Immature natural killer cell (primary cell): Measurements from ENCODE around the gene PTTG1IP. TPM values are rescaled to one million over a fixed set of nuclear protein-coding genes. Genes with fewer than 3 reads are reported as not detected.

Source experiments
- DNase-seq, 3 donors: peaks; one replicate each; pipeline ENCODE4 v3.0.0; 2022; ENCODE audit warnings: mixed read lengths in 1 of 3
- H3K27ac Mint-ChIP-seq, 6 donors: one replicate each; pipeline ENCODE4 v1.8.0; 2020; ENCODE audit warnings: mixed read lengths in 6 of 6, mild to moderate bottlenecking in 5 of 6, inconsistent platforms in 4 of 6, moderate library complexity in 3 of 6
- H3K27me3 Mint-ChIP-seq, 3 donors: one replicate each; pipeline ENCODE4 v1.8.0; 2020 to 2021; ENCODE audit warnings: low read depth in 3 of 3, mild to moderate bottlenecking in 3 of 3, mixed read lengths in 3 of 3, moderate library complexity in 3 of 3, inconsistent platforms in 1 of 3
- H3K36me3 Mint-ChIP-seq, 3 donors: one replicate each; pipeline ENCODE4 v1.8.0; 2020; ENCODE audit warnings: mixed read lengths in 3 of 3, inconsistent platforms in 2 of 3, mild to moderate bottlenecking in 2 of 3
- H3K4me1 Mint-ChIP-seq, 2 donors: one replicate each; pipeline ENCODE4 v1.8.0; 2020; ENCODE audit warnings: inconsistent platforms in 2 of 2, mild to moderate bottlenecking in 2 of 2, mixed read lengths in 2 of 2, moderate library complexity in 1 of 2
- H3K4me3 Mint-ChIP-seq, 5 donors: one replicate each; pipeline ENCODE4 v1.8.0; 2020; ENCODE audit warnings: mild to moderate bottlenecking in 5 of 5, mixed read lengths in 5 of 5, inconsistent platforms in 3 of 5, moderate library complexity in 3 of 5
- H3K9me3 Mint-ChIP-seq, 6 donors: one replicate each; pipeline ENCODE4 v1.8.0; 2020; ENCODE audit warnings: mild to moderate bottlenecking in 6 of 6, mixed read lengths in 6 of 6, inconsistent platforms in 4 of 6, moderate library complexity in 3 of 6
- polyA plus RNA-seq, 3 donors: library from polyadenylated mRNA; unstranded; fragments of 300-500 nt; fragmentation: Illumina TruSeq; gene quantifications; one replicate each; pipeline ENCODE4 v1.2.3, GENCODE V29; 2021

PTTG1IP gene
- polyA plus RNA-seq, 3 donors from 2014 or later, result 67.7 to 103 (median 92.9) TPM

- Mint-ChIP-seq H3K36me3 (peaks cover 0 to 13% (median 0%) of the 10 kb centered on the region in 3 donors), H3K27ac (peak overlapping the region; percentile 68 to 92 (median 79)), H3K4me1 (peaks cover 86 to 92% of the 10 kb centered on the region in 2 donors), H3K4me3 (peak overlapping the region; percentile 43 to 77 (median 69)), H3K9me3 (no peaks in the 10 kb centered on the region), H3K27me3 (peaks cover 4 to 13% (median 9%) of the 10 kb centered on the region in 3 donors)
- peak in 1 of 3 donors; percentile 40 for DNase-seq
These were observed 5.3 kb downstream of the PTTG1IP start for GRCh38 chr21:44867999-44868700.

- Mint-ChIP-seq H3K27ac (peak overlapping the region; percentile 10 to 82 (median 66)), H3K4me3 (peak overlapping the region in 4 of 5 donors; percentile 30 to 77 (median 64)), H3K9me3 (no peaks in the 10 kb centered on the region), H3K4me1 (peaks cover 87 to 88% of the 10 kb centered on the region in 2 donors), H3K36me3 (peaks cover 0 to 13% (median 0%) of the 10 kb centered on the region in 3 donors), H3K27me3 (peaks cover 4 to 8% (median 8%) of the 10 kb centered on the region in 3 donors)
- DNase-seq, result no peak
These were observed 6.0 kb downstream of the PTTG1IP start for GRCh38 chr21:44867464-44867863.

- Mint-ChIP-seq H3K36me3 (peaks cover 0 to 14% (median 0%) of the 10 kb centered on the region in 3 donors), H3K4me3 (peak overlapping the region in 3 of 5 donors; percentile 21 to 77 (median 71)), H3K9me3 (no peaks in the 10 kb centered on the region), H3K4me1 (peaks cover 80 to 85% of the 10 kb centered on the region in 2 donors), H3K27ac (peak overlapping the region in 3 of 6 donors; percentile 30 to 82 (median 51)), H3K27me3 (peaks cover 4 to 7% (median 5%) of the 10 kb centered on the region in 3 donors)
- DNase-seq, result no peak
These were observed 6.7 kb downstream of the PTTG1IP start for GRCh38 chr21:44866780-44867179.

- peak overlapping the region; percentile 1 to 68 (median 51) for H3K27ac Mint-ChIP-seq
- DNase-seq, result no peak
- H3K36me3 Mint-ChIP-seq, result peaks cover 0 to 16% (median 3%) of the 10 kb centered on the region in 3 donors
- peaks cover 74 to 85% of the 10 kb centered on the region in 2 donors for H3K4me1 Mint-ChIP-seq
- no peaks in the 10 kb centered on the region for H3K9me3 Mint-ChIP-seq
- H3K4me3 Mint-ChIP-seq, result peak overlapping the region; percentile 7 to 62 (median 53)
- H3K27me3 Mint-ChIP-seq, result peaks cover 4 to 11% (median 4%) of the 10 kb centered on the region in 3 donors
These were observed 7.8 kb downstream of the PTTG1IP start for GRCh38 chr21:44865561-44866280.

- Mint-ChIP-seq H3K36me3 (peaks cover 3 to 24% (median 11%) of the 10 kb centered on the region in 3 donors), H3K4me3 (no peak overlapping the region), H3K4me1 (peaks cover 54 to 78% of the 10 kb centered on the region in 2 donors), H3K27ac (peak overlapping the region in 3 of 6 donors; percentile 1 to 41 (median 31)), H3K9me3 (no peaks in the 10 kb centered on the region), H3K27me3 (peaks cover 4 to 11% (median 4%) of the 10 kb centered on the region in 3 donors)
- DNase-seq, result no peak
These were observed 10.4 kb downstream of the PTTG1IP start for GRCh38 chr21:44862869-44863685.

GRCh38 chr21:44858791-44859190 is 14.7 kb downstream of the PTTG1IP start:
- peaks cover 4 to 23% (median 11%) of the 10 kb centered on the region in 3 donors for H3K27me3 Mint-ChIP-seq
- no peak overlapping the region for H3K4me3 Mint-ChIP-seq
- H3K9me3 Mint-ChIP-seq, result no peaks in the 10 kb centered on the region
- DNase-seq, result no peak
- peaks cover 8 to 38% (median 30%) of the 10 kb centered on the region in 3 donors for H3K36me3 Mint-ChIP-seq
- no peak overlapping the region for H3K27ac Mint-ChIP-seq
- H3K4me1 Mint-ChIP-seq, result peaks cover 39 to 79% of the 10 kb centered on the region in 2 donors

- H3K27ac Mint-ChIP-seq, result peak overlapping the region in 1 of 6 donors; percentile 40
- no peaks in the 10 kb centered on the region for H3K9me3 Mint-ChIP-seq
- no peak for DNase-seq
- H3K27me3 Mint-ChIP-seq, result peaks cover 2 to 27% (median 11%) of the 10 kb centered on the region in 3 donors
- peaks cover 40 to 79% of the 10 kb centered on the region in 2 donors for H3K4me1 Mint-ChIP-seq
- H3K36me3 Mint-ChIP-seq, result peaks cover 8 to 34% (median 30%) of the 10 kb centered on the region in 3 donors
- H3K4me3 Mint-ChIP-seq, result no peak overlapping the region
These were observed 15.2 kb downstream of the PTTG1IP start for GRCh38 chr21:44858291-44858690.

- Mint-ChIP-seq H3K4me3 (no peak overlapping the region), H3K27me3 (peaks cover 2 to 26% (median 10%) of the 10 kb centered on the region in 3 donors), H3K9me3 (no peaks in the 10 kb centered on the region), H3K36me3 (peaks cover 8 to 37% (median 30%) of the 10 kb centered on the region in 3 donors), H3K4me1 (peaks cover 45 to 87% of the 10 kb centered on the region in 2 donors), H3K27ac (peak overlapping the region in 1 of 6 donors; percentile 40)
- no peak for DNase-seq
These were observed 16.2 kb downstream of the PTTG1IP start for GRCh38 chr21:44857127-44857892.

- peaks cover 53 to 88% of the 10 kb centered on the region in 2 donors for H3K4me1 Mint-ChIP-seq
- peaks cover 5 to 40% (median 38%) of the 10 kb centered on the region in 3 donors for H3K36me3 Mint-ChIP-seq
- H3K27me3 Mint-ChIP-seq, result peaks cover 2 to 29% (median 10%) of the 10 kb centered on the region in 3 donors
- H3K9me3 Mint-ChIP-seq, result no peaks in the 10 kb centered on the region
- peak overlapping the region in 2 of 5 donors; percentile 10 to 43 for H3K4me3 Mint-ChIP-seq
- DNase-seq, result no peak
- peak overlapping the region in 5 of 6 donors; percentile 26 to 84 (median 50) for H3K27ac Mint-ChIP-seq
These were observed 17.4 kb downstream of the PTTG1IP start for GRCh38 chr21:44856131-44856530.

- Mint-ChIP-seq H3K9me3 (no peaks in the 10 kb centered on the region), H3K4me3 (peak overlapping the region in 2 of 5 donors; percentile 62 to 71), H3K27ac (peak overlapping the region in 5 of 6 donors; percentile 84 to 97 (median 95)), H3K4me1 (peaks cover 55 to 89% of the 10 kb centered on the region in 2 donors), H3K27me3 (peaks cover 2 to 25% (median 10%) of the 10 kb centered on the region in 3 donors), H3K36me3 (peaks cover 5 to 44% (median 41%) of the 10 kb centered on the region in 3 donors)
- no peak for DNase-seq
These were observed 17.9 kb downstream of the PTTG1IP start for GRCh38 chr21:44855572-44855971.

GRCh38 chr21:44854664-44855446 is 18.6 kb downstream of the PTTG1IP start:
- Mint-ChIP-seq H3K27me3 (peaks cover 2 to 24% (median 10%) of the 10 kb centered on the region in 3 donors), H3K9me3 (no peaks in the 10 kb centered on the region), H3K27ac (peak overlapping the region; percentile 84 to 97 (median 94)), H3K4me1 (peaks cover 57 to 84% of the 10 kb centered on the region in 2 donors), H3K4me3 (peak overlapping the region; percentile 62 to 81 (median 71)), H3K36me3 (peaks cover 5 to 48% (median 41%) of the 10 kb centered on the region in 3 donors)
- DNase-seq, result peak; percentile 41 to 53 (median 44)

- peaks cover 2 to 24% (median 10%) of the 10 kb centered on the region in 3 donors for H3K27me3 Mint-ChIP-seq
- no peaks in the 10 kb centered on the region for H3K9me3 Mint-ChIP-seq
- peaks cover 57 to 79% of the 10 kb centered on the region in 2 donors for H3K4me1 Mint-ChIP-seq
- peaks cover 5 to 51% (median 38%) of the 10 kb centered on the region in 3 donors for H3K36me3 Mint-ChIP-seq
- H3K27ac Mint-ChIP-seq, result peak overlapping the region; percentile 84 to 97 (median 94)
- H3K4me3 Mint-ChIP-seq, result peak overlapping the region; percentile 62 to 81 (median 71)
- peak; percentile 70 to 75 (median 70) for DNase-seq
These were observed 19.2 kb downstream of the PTTG1IP start for GRCh38 chr21:44854391-44854663.
